Esophagus squamous epithelium (tissue), 5 donors: ENCODE measurements around the gene CACNA2D3. TPM values are rescaled to one million over a fixed set of nuclear protein-coding genes. Genes with fewer than 3 reads are reported as not detected.

Experiments
- DNase-seq: peaks from one replicate; lab custom pipeline; 2025; lab: John Stamatoyannopoulos, UW
- H3K27ac ChIP-seq, 4 donors: fragments of 200-600 bp; sonication (generic); one replicate each; pipeline ENCODE4 v1.5.1; 2016 to 2019; ENCODE audit warnings: mild to moderate bottlenecking in 1 of 4
- H3K27me3 ChIP-seq, 4 donors: fragments of 200-600 bp; sonication (generic); 1 replicate in 3 of 4; 2 replicates in 1 of 4; pipeline versions ENCODE4 v1.5.1 to v1.6.0; 2017 to 2021; ENCODE audit warnings: antibody characterized with exemption in 1 of 4
- H3K36me3 ChIP-seq, 3 donors: fragments of 200-600 bp; sonication (generic); one replicate each; pipeline ENCODE4 v1.5.1; 2016 to 2019
- H3K4me1 ChIP-seq, 3 donors: fragments of 200-600 bp; sonication (generic); one replicate each; pipeline ENCODE4 v1.5.1; 2017 to 2019
- H3K4me3 ChIP-seq, 4 donors: fragments of 200-600 bp; sonication (generic); 1 replicate in 3 of 4; 2 replicates in 1 of 4; pipeline ENCODE4 v1.5.1; 2016 to 2019; ENCODE audit warnings: mild to moderate bottlenecking in 2 of 4, moderate library complexity in 1 of 4
- H3K9me3 ChIP-seq, 3 donors: fragments of 200-600 bp; sonication (generic); one replicate each; pipeline ENCODE4 v1.5.1; 2016 to 2019
- CTCF ChIP-seq, 6 experiments: fragments of 450-650 bp in 4 of 6; fragments of 200-600 bp in 2 of 6; sonication (generic) in 2 of 6; IDR thresholded peaks; one replicate each; pipeline ENCODE4 v1.5.1; 2016 to 2019; ENCODE audit warnings: antibody characterized with exemption in 6 of 6, mild to moderate bottlenecking in 4 of 6, moderate library complexity in 4 of 6
- POLR2A ChIP-seq, 4 donors: fragments of 450-650 bp; IDR thresholded peaks; one replicate each; pipeline ENCODE4 v1.6.1; 2017; ENCODE audit warnings: antibody characterized with exemption in 4 of 4, mild to moderate bottlenecking in 4 of 4, moderate library complexity in 3 of 4
- WGBS, 2 donors: methylation state at CpG; one replicate each; pipeline ENCODE4 v1.1.5; 2018; 5-methylcytosine and 5-hydroxymethylcytosine counted together
- intact Hi-C: fragments of 100-400 bp; cut with DNase I; formaldehyde crosslinking; loops from one replicate; pipeline ENCODE4 v1.15.0; 2022
- total RNA-seq, 4 donors: library from RNA; depleted of rRNA; stranded (reverse); fragments of >200 nt; gene quantifications; one replicate each; pipeline ENCODE4 v1.1.0, GENCODE V29; 2016
- donor health status: DM: yes; HTN: yes; CAD: no.

CACNA2D3 gene
- total RNA-seq, 4 donors from 2014 or later = 1.2 to 7.1 (median 5.1) TPM

- no peaks in the 10 kb centered on the region for H3K36me3 ChIP-seq
- H3K27me3 ChIP-seq = no peaks in the 10 kb centered on the region
- TF ChIP-seq POLR2A (IDR thresholded peaks at IDR 0.05) = no peak
- no peak for TF ChIP-seq CTCF (IDR thresholded peaks at IDR 0.05)
- H3K4me3 ChIP-seq = no peak overlapping the region
- H3K4me1 ChIP-seq = peaks cover 17 to 30% (median 18%) of the 10 kb centered on the region in 3 donors
- intact Hi-C loops = no loop called here
- 67 to 89% methylated on average over 3 of the region's 3 CpGs for WGBS, 2 donors
- no peaks in the 10 kb centered on the region for H3K9me3 ChIP-seq
- DNase-seq = no peak
- peak overlapping the region in 1 of 4 donors; percentile 0 for H3K27ac ChIP-seq
These were observed 767.4 kb downstream of the CACNA2D3 start for GRCh38 chr3:54889731-54890130.

- intact Hi-C loops = no loop called here
- H3K4me3 ChIP-seq = no peak overlapping the region
- no peaks in the 10 kb centered on the region for H3K9me3 ChIP-seq
- no peak for TF ChIP-seq POLR2A (IDR thresholded peaks at IDR 0.05)
- peak in 5 of 6 experiments; percentile 40 to 79 (median 66) for TF ChIP-seq CTCF (IDR thresholded peaks at IDR 0.05)
- H3K4me1 ChIP-seq = peaks cover 17 to 30% (median 18%) of the 10 kb centered on the region in 3 donors
- DNase-seq = peak; percentile 17
- H3K36me3 ChIP-seq = no peaks in the 10 kb centered on the region
- no peaks in the 10 kb centered on the region for H3K27me3 ChIP-seq
- peak overlapping the region; percentile 74 to 89 (median 81) for H3K27ac ChIP-seq
- WGBS, 2 donors = 2 to 18% methylated on average over 5 of the region's 5 CpGs
These were observed 769.2 kb downstream of the CACNA2D3 start for GRCh38 chr3:54891540-54891897.

- Histone ChIP-seq H3K4me1 (peaks cover 17 to 30% (median 18%) of the 10 kb centered on the region in 3 donors), H3K27ac (peak overlapping the region; percentile 72 to 89 (median 81)), H3K27me3 (no peaks in the 10 kb centered on the region), H3K4me3 (no peak overlapping the region), H3K9me3 (no peaks in the 10 kb centered on the region), H3K36me3 (no peaks in the 10 kb centered on the region)
- DNase-seq = no peak
- WGBS, 2 donors = 62 to 77% methylated on average over 2 of the region's 2 CpGs
- TF ChIP-seq POLR2A (IDR thresholded peaks at IDR 0.05) (no peak), CTCF (IDR thresholded peaks at IDR 0.05) (no peak)
- intact Hi-C loops = no loop called here
These were observed 769.8 kb downstream of the CACNA2D3 start for GRCh38 chr3:54892168-54892567.

GRCh38 chr3:54895613-54896012, 773.3 kb downstream of the CACNA2D3 start:
- 100% methylated on average over 1 of the region's 4 CpGs; no CpG with 5 or more reads in 1 of the 2 donors for WGBS, 2 donors
- no peak for DNase-seq
- H3K4me1 ChIP-seq = peaks cover 11 to 22% (median 14%) of the 10 kb centered on the region in 3 donors
- TF ChIP-seq CTCF (IDR thresholded peaks at IDR 0.05) = no peak
- no peak for TF ChIP-seq POLR2A (IDR thresholded peaks at IDR 0.05)
- H3K27me3 ChIP-seq = no peaks in the 10 kb centered on the region
- H3K9me3 ChIP-seq = no peaks in the 10 kb centered on the region
- no peak overlapping the region for H3K27ac ChIP-seq
- intact Hi-C loops = no loop called here
- H3K36me3 ChIP-seq = peaks cover 0 to 9% (median 0%) of the 10 kb centered on the region in 3 donors
- no peak overlapping the region for H3K4me3 ChIP-seq

- 74 to 82% methylated on average over 3 of the region's 3 CpGs for whole genome bisulfite sequencing, 2 donors
- TF ChIP-seq CTCF (IDR thresholded peaks at IDR 0.05) (no peak), POLR2A (IDR thresholded peaks at IDR 0.05) (no peak)
- Histone ChIP-seq H3K36me3 (peaks cover 0 to 9% (median 0%) of the 10 kb centered on the region in 3 donors), H3K4me1 (peaks cover under 1 to 7% (median under 1%) of the 10 kb centered on the region in 3 donors), H3K27me3 (no peaks in the 10 kb centered on the region), H3K27ac (no peak overlapping the region), H3K9me3 (no peaks in the 10 kb centered on the region), H3K4me3 (no peak overlapping the region)
- DNase-seq = no peak
- intact Hi-C loops = no loop called here
These were observed 774.8 kb downstream of the CACNA2D3 start for GRCh38 chr3:54897028-54897711.
